ENCODE results near the gene GALNT7.

The GALNT7 gene

GRCh38 chr4:173151496-173151895 is 17.1 kb upstream of the GALNT7 start:
- DNase-seq (ENCODE audit: extremely low read depth, low read depth) = no peak
- TF ChIP-seq, protein P1, sequence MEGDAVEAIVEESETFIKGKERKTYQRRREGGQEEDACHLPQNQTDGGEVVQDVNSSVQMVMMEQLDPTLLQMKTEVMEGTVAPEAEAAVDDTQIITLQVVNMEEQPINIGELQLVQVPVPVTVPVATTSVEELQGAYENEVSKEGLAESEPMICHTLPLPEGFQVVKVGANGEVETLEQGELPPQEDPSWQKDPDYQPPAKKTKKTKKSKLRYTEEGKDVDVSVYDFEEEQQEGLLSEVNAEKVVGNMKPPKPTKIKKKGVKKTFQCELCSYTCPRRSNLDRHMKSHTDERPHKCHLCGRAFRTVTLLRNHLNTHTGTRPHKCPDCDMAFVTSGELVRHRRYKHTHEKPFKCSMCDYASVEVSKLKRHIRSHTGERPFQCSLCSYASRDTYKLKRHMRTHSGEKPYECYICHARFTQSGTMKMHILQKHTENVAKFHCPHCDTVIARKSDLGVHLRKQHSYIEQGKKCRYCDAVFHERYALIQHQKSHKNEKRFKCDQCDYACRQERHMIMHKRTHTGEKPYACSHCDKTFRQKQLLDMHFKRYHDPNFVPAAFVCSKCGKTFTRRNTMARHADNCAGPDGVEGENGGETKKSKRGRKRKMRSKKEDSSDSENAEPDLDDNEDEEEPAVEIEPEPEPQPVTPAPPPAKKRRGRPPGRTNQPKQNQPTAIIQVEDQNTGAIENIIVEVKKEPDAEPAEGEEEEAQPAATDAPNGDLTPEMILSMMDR (IDR thresholded peaks at IDR 0.05; ENCODE audit: low read depth, low read length) = no peak

- TF ChIP-seq, protein P1 (IDR thresholded peaks at IDR 0.05; ENCODE audit: low read depth, low read length) = no peak
- DNase-seq (ENCODE audit: extremely low read depth, low read depth) = no peak
Observed at GRCh38 chr4:173152104-173152503, 16.5 kb upstream of the GALNT7 start.

DNA sequence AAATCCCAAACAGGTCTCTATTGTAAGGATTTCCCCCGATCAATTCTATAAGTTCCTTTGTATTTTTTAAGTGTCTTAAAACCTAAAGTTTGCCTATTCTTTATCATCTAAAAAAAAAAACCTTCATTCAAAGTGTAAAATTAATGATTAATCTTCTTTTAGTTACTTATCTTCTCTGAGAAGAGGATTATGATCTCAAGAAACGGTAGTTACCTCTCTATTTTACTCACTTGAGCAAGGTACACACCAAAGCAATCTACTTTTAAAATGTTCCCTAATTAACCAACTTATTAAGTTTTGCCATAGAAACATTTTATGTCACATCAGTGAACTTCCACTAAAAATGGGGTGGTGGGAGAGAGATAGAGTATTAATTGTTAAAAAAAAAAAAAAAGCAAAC is 15.2 kb upstream of the GALNT7 start:
- TF ChIP-seq, protein P1 (IDR thresholded peaks at IDR 0.05; ENCODE audit: low read depth, low read length) = no peak
- no peak for DNase-seq (ENCODE audit: extremely low read depth, low read depth)

- no peak for DNase-seq (ENCODE audit: extremely low read depth, low read depth)
- TF ChIP-seq, protein P1 (IDR thresholded peaks at IDR 0.05; ENCODE audit: low read depth, low read length) = no peak
Observed at GRCh38 chr4:173159791-173160190, 8.8 kb upstream of the GALNT7 start.

- DNase-seq (ENCODE audit: extremely low read depth, low read depth) = no peak
- TF ChIP-seq, protein P1 (IDR thresholded peaks at IDR 0.05; ENCODE audit: low read depth, low read length) = no peak
Observed at GRCh38 chr4:173160871-173161270, 7.7 kb upstream of the GALNT7 start.

DNA sequence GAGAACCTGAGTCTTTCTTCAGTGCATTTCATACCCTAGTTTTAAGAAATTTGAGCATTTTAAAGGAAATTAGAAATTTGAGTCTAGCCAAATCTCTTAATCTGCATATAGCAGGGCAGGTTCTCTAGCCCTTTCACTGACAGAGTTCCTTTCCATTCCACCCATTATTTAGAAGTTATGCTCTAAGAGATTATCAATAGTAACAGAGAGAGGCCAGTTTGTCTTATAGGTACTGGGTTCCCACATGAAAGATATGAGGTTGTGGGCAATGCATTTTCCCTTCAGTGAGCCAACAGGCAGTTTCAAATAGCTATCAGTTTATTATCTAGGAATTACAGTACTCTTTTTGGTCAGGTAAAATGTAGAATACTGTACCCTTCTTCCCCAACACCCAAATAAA is 7.3 kb upstream of the GALNT7 start:
- TF ChIP-seq, protein P1 (IDR thresholded peaks at IDR 0.05; ENCODE audit: low read depth, low read length) = no peak
- no peak for DNase-seq (ENCODE audit: extremely low read depth, low read depth)

DNA sequence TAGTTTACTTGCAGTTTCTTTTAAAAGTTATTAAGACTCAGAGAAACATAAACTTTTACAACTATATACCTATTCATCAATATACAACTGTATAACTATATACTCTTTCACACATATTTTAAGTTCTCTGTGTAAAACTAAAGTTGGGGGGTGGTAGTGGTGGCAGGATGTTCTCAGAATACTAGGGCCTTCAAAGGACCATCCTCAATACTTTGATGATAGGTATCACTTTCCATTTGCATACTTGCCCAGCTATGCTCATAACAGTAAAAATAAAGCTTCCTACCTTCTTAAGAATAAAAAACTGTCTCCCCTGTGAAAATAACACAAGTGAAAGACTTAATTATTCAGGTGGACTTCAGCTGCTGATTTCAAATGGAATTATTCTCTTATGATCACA is 2.9 kb upstream of the GALNT7 start:
- DNase-seq (ENCODE audit: extremely low read depth, low read depth) = no peak
- TF ChIP-seq, protein P1 (IDR thresholded peaks at IDR 0.05; ENCODE audit: low read depth, low read length) = no peak
